A204.1 (cell line): Measurements from ENCODE around the gene METTL14.
A peak's percentile ranks its signal among the peaks of the same experiment; 100 is the strongest.

ENCODE experiments used
- FAIRE-seq: peaks from 2 replicates; lab custom pipeline; 2012; peaks lifted over from hg19 to GRCh38; lab: Jason Lieb, UNC

The METTL14 gene

GRCh38 chr4:118734491-118735205, 49.5 kb downstream of the METTL14 start:
- FAIRE-seq = no peak

GRCh38 chr4:118736900-118737299, 51.7 kb downstream of the METTL14 start:
- no peak for FAIRE-seq

DNA sequence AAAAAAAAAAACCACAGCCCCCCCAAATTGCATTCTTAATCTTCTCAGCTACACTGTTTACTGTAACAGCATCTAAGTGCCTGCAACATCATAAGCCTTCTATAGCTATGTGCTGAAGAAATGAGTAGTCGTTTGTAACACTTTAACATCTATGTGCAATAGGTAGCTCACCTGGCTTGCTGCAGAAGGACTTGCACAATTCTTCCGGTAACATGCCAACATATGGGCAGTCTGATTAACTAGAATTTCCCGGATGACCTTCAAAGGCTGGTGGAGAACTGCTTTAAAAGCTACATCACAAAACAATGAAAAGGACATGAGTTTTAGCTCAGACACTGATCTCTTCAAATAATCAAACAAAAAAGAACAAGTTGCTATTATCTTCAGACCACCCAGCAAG, 52.9 kb downstream of the METTL14 start:
- FAIRE-seq = no peak

- FAIRE-seq = no peak
Measured at GRCh38 chr4:118739022-118739713, 54.0 kb downstream of the METTL14 start.

- FAIRE-seq = peak; percentile 98
Measured at GRCh38 chr4:118740869-118741268, 55.7 kb downstream of the METTL14 start.

GRCh38 chr4:118741301-118741855, 56.2 kb downstream of the METTL14 start:
- no peak for FAIRE-seq

DNA sequence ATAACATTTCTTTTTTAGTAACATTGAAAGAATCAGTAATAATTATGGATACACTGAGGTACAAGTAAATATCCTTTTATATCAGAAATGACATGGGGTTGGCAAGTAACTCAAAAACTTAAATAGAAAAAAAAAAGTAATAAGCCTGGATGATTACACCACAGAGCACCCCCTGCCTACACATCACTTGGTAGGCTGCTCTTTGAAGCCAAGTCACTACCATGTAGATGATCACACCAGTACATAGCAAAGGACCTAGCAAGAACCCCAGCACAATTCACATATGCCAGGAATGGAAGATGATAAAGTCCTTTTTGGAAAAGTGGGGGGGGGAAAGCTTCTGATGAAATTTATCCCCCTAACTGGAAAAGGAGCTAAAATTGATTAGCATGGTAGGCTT, 56.9 kb downstream of the METTL14 start:
- no peak for FAIRE-seq

GRCh38 chr4:118743867-118744266, 58.7 kb downstream of the METTL14 start:
- FAIRE-seq = no peak

DNA sequence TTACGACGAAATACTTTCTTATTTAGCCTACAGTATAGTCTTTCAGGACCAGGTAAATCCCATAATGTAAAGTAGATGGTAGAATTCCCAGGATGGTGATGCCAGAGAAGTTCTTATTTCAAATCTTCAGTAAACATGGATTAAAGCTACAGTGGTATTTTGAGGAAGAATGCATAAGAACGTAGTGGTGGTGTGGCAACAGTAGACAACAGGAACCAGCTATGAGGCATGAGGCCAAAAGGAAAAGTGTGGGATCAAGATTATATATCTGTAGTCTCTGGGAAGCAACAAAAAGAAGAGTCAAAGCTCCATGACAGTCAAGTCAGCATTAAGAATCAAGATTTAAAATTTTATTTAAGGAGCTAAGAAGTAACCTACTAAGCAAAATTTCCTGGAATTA, 60.2 kb downstream of the METTL14 start:
- no peak for FAIRE-seq

- FAIRE-seq = no peak
Measured at GRCh38 chr4:118746251-118746919, 61.2 kb downstream of the METTL14 start.

DNA sequence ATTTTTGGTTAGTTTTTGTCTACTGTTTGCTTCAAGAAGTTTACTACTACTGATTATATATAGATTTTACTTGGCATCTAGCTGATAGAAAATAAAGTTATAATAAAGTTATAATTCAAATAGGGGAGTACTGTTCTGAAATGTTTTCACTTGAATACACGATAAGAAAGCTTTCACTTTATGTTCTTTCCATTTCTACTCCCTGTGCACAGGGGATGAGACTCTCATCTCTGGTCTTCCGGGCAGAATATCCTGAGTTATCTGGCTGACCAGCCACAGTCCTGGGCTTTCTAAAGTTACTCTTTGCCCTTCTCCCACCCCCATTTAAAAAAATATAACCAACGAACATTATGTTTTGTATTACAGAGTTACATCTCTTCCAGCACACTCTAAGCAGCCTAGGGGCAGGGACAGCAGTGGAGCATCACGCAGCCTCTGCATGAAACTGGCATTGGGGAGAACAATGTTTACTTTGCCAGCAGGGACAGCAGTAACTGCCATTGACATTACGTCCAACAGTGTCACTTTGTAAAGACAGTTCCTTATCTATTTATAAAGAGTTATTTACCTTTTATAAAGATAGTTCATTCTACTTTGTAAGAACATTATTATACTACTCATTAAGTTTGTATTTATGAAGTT, 64.3 kb downstream of the METTL14 start:
- FAIRE-seq = no peak

GRCh38 chr4:118751629-118752323, 66.6 kb downstream of the METTL14 start:
- no peak for FAIRE-seq

- FAIRE-seq = no peak
Measured at GRCh38 chr4:118752551-118752950, 67.4 kb downstream of the METTL14 start.

DNA sequence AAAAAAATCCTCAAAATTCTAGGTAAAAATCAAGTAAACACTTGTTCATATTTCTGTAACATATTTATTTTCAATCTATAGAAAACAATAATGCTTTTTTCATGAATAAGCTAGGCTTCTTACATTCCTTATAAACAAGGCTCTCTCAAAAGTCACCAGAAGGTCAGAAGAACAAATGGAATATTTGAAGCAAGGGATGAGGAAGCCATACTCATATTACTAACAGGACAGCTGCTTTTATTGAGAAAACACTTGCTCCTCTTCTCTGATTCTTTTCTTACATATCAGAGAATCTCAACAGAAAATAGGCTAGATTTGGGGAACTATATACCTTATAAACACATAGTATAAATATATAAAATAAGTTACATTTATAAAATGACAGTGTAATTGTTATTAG, 67.9 kb downstream of the METTL14 start:
- no peak for FAIRE-seq

DNA sequence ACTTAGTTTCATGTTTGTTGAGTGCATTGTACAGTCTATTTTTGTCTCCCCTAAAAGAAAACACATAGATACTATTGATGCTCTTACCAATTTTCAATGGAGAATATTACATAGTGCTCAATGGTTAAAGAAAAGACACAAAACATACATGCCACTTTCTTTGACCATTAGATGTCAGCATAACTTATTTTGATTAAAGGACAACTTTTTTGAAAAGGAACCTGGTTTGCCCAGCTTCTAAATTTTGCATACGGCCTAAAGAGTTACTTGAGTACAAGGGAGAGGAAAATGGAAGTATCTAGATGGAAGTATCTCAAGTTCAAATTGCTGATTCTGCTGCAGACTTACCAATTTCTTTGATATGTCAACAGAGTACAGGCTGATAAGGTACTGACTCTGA, 68.5 kb downstream of the METTL14 start:
- FAIRE-seq = peak; percentile 56

DNA sequence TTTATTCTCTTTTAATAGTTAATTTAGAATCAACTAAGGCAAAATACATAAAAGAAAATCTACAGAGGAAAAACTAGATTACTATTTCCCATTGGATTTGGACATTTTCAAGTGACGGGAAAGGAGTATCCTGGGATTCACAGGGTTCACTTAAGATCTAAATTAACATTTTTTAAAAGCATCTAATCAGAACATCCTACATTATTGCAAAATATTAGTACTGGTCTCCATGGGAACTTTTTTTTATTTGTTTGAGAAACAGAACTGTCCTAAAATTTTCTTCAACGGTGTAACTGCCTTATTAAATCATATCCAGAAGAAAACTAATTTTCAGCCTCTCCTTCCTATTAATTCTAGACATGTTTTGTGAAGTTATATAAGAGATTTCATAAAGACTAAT, 69.7 kb downstream of the METTL14 start:
- FAIRE-seq = no peak

DNA sequence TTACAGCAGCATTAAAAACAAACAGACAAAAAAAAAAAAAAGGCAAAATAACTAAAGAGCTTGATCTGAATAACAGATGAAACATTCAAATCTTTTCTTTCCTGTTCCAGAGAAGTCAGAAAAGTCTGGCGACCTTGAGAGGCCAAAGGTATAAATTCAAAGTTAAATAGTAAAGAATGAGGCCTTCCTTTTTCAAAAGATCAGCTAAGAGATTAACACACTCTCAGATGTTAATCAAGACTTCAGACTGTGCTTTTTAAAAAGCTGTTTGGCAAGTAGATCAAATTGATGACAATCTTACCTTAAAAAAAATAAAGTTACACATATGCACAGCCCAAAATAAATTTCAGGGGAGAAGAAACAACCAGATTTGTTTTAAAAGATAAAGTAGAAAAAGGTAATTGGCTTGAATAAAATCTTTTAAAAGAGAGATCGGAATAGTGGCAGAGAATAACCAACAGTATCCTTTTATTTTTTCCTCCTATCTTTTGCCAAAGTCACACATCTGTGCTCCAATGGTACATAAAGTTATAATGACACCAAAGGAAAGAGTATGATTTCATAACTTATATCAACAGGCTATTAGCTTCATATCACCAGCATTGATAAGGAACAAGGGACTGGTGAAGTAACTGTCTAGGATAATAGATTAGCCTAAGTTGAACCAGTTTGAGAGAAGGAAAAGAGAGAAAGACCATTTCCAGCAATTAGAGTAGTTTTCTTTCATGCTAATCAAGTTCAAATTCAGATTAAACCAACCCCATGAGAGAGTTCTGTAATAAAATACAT, 70.4 kb downstream of the METTL14 start:
- no peak for FAIRE-seq

DNA sequence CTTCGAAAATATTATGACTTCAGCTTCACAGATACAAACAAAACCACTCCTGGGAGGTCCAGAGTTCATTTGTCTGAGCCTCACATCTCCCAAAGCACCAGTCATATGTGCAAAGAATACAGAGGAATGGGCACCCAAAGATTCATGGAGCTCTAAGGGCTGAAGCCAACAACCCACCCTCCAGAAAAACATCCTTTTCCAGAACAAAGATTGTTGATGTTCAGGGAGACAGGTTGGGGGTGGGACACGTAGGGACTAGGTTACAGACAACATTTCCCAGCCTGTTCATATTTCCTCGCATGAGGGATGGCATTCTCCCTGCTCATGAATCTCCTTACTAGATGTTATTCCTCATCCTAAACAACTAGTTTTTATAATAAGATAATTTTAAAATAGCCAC, 71.2 kb downstream of the METTL14 start:
- FAIRE-seq = no peak

DNA sequence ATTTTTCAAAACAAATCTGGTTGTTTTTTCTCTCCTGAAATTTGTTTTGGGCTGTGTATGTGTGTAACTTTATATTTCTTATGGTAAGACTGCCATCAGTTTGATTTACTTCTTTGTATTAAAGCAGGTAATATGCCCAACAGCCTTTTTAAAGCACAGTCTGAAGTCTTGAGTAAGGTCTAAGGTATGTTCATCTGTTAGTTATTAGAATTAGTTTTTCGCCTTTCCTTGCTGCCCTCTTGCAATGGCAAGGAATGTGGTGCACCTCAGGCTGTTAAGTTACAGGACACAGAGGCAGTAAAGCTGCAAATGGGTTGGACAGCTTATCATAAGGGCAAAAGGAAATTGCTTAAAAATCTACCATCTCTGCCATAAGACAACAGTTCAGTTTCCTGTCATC, 71.8 kb downstream of the METTL14 start:
- no peak for FAIRE-seq

DNA sequence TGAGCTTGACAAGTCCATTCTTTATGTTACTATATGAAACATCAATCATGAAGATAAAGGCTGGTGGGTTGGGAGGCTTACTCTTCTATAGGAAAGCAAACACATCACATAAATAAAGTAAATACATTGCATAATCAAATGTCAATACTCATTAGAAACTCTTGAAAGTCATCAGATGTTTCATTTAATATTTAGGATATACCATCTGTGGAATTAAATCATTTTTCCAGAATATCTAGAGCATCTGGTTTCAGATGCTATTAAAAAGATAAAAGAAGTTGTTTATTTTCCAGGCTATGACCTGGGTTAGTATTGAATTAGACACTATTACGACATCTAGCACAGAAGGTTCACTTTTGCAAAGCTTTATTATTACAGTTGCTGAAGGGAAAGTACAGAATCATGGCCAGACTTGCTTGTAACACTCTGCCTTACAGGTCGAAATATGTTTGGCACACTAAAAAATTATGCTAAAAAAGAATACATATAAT, 72.6 kb downstream of the METTL14 start:
- FAIRE-seq = no peak

- FAIRE-seq = peak; percentile 14
Measured at GRCh38 chr4:118758293-118758692, 73.1 kb downstream of the METTL14 start.
